Bronchial epithelial cell (primary cell): ENCODE results near the gene UQCRFS1. TPM values are rescaled to one million over a fixed set of nuclear protein-coding genes. Genes with fewer than 3 reads are reported as not detected.

ENCODE experiments used
- DNase-seq: peaks from one replicate; pipeline ENCODE4 v3.0.0-alpha.2; 2010; ENCODE audit warnings: low read depth
- FAIRE-seq: peaks from 2 replicates; lab custom pipeline; 2011; peaks lifted over from hg19 to GRCh38; lab: Jason Lieb, UNC
- H3K27me3 ChIP-seq: 2 replicates; pipeline ENCODE4 v1.5.1; 2011; ENCODE audit warnings: low read length; ENCODE audit not compliant: control insufficient read depth, insufficient read depth
- H3K36me3 ChIP-seq: 2 replicates; pipeline ENCODE4 v1.5.1; 2011; ENCODE audit warnings: low read length; ENCODE audit not compliant: control insufficient read depth, insufficient read depth
- H3K4me3 ChIP-seq: 2 replicates; pipeline ENCODE4 v1.5.1; 2011; ENCODE audit warnings: mild to moderate bottlenecking, low read depth, low read length, control low read depth
- CTCF ChIP-seq: IDR thresholded peaks from 2 replicates; pipeline ENCODE4 v1.5.1; 2011; ENCODE audit warnings: mild to moderate bottlenecking, moderate library complexity, low read length, control low read depth, inconsistent platforms; ENCODE audit not compliant: insufficient read depth, severe bottlenecking
- total RNA-seq: library from RNA; depleted of rRNA; stranded (reverse); fragments of >200 nt; gene quantifications from 2 replicates; pipeline ENCODE4 v1.2.1, GENCODE V29; 2014

UQCRFS1 gene
- total RNA-seq, 1 donor from 2014 or later = 26.1 TPM

GRCh38 chr19:29171525-29171924 is 41.4 kb downstream of the UQCRFS1 start:
- DNase-seq (no peak), FAIRE-seq (no peak)
- H3K36me3 ChIP-seq = no peaks in the 10 kb centered on the region
- H3K4me3 ChIP-seq = no peak overlapping the region
- no peak for TF ChIP-seq CTCF
- H3K27me3 ChIP-seq = no peaks in the 10 kb centered on the region

- H3K36me3 ChIP-seq = no peaks in the 10 kb centered on the region
These were observed 42.4 kb downstream of the UQCRFS1 start for GRCh38 chr19:29170554-29170953.

DNA sequence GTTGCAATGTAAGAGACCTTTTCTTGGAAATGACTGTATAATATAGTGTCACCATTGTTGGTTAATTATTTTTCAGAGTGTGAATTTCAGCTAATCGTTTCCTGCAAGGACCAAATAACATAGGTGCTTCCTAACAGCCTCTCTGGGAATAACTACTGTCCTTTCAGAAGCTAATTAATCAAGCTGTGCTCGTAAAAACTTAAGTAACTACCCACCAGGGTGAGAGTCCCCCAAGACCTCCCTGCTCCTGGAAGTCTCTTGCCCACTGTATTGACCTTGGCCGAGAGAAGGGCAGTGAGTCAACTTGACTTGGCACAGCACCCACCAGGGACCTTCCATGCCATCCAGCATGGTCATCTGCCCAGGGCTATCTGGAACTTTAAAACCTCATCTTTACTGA is 50.3 kb downstream of the UQCRFS1 start:
- Histone ChIP-seq H3K36me3 (no peaks in the 10 kb centered on the region), H3K4me3 (no peak overlapping the region), H3K27me3 (no peaks in the 10 kb centered on the region)
- DNase-seq (no peak), FAIRE-seq (no peak)
- no peak for TF ChIP-seq CTCF

More at GRCh38 chr19:29170554-29170953, 42.4 kb downstream of the UQCRFS1 start:
- Histone ChIP-seq H3K4me3 (no peak overlapping the region), H3K27me3 (no peaks in the 10 kb centered on the region)
- no peak for TF ChIP-seq CTCF
- no peak for DNase-seq
- FAIRE-seq = no peak

GRCh38 chr19:29155683-29156082 is 57.3 kb downstream of the UQCRFS1 start:
- no peak for DNase-seq
- no peak for FAIRE-seq
- no peaks in the 10 kb centered on the region for H3K36me3 ChIP-seq
- no peaks in the 10 kb centered on the region for H3K27me3 ChIP-seq
- no peak for TF ChIP-seq CTCF
- H3K4me3 ChIP-seq = no peak overlapping the region
